ENCODE results near the gene BBOX1. TPM values are rescaled to one million over a fixed set of nuclear protein-coding genes. Genes with fewer than 3 reads are reported as not detected.

Gene BBOX1
- total RNA-seq, 2 experiments from 2014 or later, result not detected

DNA sequence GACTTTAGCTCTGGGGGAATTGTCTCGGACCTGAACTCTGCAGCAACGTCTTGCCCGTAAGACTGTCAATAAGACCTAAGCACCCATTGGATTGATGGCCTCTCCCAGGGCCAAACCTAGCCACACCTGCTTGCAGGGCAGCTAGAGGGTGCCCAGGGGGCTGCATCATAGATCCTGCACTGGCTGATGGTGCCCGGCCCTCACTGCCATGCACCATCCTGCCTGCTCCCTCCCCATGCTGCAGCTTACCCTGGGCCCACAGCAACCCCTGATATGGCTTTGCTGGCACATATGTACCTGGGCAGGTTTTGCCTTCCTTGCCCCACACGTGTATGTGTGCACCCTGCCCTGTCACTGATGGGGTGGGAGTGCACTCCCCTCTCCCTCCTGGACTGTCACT, 8.9 kb upstream of the BBOX1 start:
- POLR2A ChIA-PET, result no interaction called here

DNA sequence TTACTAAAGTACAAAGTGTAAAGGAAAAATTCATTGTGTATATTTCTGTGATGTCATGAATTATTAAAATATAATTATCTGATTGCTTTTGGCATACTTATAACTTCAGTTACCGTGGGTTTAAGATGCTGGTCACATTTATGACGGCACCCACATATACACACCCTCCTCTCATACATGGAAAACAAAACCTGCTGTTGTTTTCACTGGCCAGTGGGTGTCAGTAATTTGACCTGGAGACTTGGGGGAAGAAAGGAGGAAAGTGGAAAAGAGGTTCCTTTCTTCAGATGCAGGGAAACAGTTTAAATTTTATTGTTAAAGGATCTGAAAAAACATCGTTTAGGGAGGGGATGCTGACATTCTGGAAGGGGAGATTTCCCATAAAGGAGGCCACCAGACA, 742 bp upstream of the BBOX1 start:
- H3K36me3 ChIP-seq (ENCODE audit: insufficient read depth, low read length), result no peaks in the 10 kb centered on the region
- peaks cover 0 to 6% of the 10 kb centered on the region in 2 experiments for H3K9me3 ChIP-seq (ENCODE audit: control insufficient read depth in 1 of 2, insufficient read depth in 1 of 2, low read length in 2 of 2)
- intact Hi-C loops (cut with DNase I, micrococcal nuclease), result no loop called here
- Mint-ChIP-seq H3K27ac (no peak overlapping the region), H3K4me1 (ENCODE audit: low read depth) (no peaks in the 10 kb centered on the region), H3K9me3 (peaks cover 18% of the 10 kb centered on the region), H3K36me3 (ENCODE audit: low read depth) (no peaks in the 10 kb centered on the region), H3K27me3 (no peaks in the 10 kb centered on the region), H3K4me3 (no peak overlapping the region)
- ChIA-PET POLR2A (no interaction called here), CTCF (no interaction called here)
- no peaks in the 10 kb centered on the region for H3K4me1 ChIP-seq (ENCODE audit: insufficient read depth, low read length)
- ATAC-seq (ENCODE audit: poor library complexity) (no peak), DNase-seq (no peak)
- no peaks in the 10 kb centered on the region for H3K27me3 ChIP-seq (ENCODE audit: control insufficient read depth in 1 of 2, insufficient read depth in 2 of 2, low read length in 2 of 2)
- H3K27ac ChIP-seq (ENCODE audit: low read depth in 1 of 2, low read length in 2 of 2), result no peak overlapping the region
- TF ChIP-seq, protein P1, sequence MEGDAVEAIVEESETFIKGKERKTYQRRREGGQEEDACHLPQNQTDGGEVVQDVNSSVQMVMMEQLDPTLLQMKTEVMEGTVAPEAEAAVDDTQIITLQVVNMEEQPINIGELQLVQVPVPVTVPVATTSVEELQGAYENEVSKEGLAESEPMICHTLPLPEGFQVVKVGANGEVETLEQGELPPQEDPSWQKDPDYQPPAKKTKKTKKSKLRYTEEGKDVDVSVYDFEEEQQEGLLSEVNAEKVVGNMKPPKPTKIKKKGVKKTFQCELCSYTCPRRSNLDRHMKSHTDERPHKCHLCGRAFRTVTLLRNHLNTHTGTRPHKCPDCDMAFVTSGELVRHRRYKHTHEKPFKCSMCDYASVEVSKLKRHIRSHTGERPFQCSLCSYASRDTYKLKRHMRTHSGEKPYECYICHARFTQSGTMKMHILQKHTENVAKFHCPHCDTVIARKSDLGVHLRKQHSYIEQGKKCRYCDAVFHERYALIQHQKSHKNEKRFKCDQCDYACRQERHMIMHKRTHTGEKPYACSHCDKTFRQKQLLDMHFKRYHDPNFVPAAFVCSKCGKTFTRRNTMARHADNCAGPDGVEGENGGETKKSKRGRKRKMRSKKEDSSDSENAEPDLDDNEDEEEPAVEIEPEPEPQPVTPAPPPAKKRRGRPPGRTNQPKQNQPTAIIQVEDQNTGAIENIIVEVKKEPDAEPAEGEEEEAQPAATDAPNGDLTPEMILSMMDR (IDR thresholded peaks at IDR 0.05), result no peak
- no peak overlapping the region for H3K4me3 ChIP-seq (ENCODE audit: low read length)

More for the DNA sequence above, 8.9 kb upstream of the BBOX1 start:
- H3K4me1 Mint-ChIP-seq (ENCODE audit: low read depth), result no peaks in the 10 kb centered on the region
- no peaks in the 10 kb centered on the region for H3K36me3 Mint-ChIP-seq (ENCODE audit: low read depth)
- H3K27me3 Mint-ChIP-seq, result no peaks in the 10 kb centered on the region
- no peak for ATAC-seq (ENCODE audit: poor library complexity)
- CTCF ChIA-PET, result no interaction called here
- intact Hi-C loops (cut with DNase I, micrococcal nuclease), result no loop called here
- Histone ChIP-seq H3K27me3 (ENCODE audit: control insufficient read depth in 1 of 2, insufficient read depth in 2 of 2, low read length in 2 of 2) (no peaks in the 10 kb centered on the region), H3K36me3 (ENCODE audit: insufficient read depth, low read length) (no peaks in the 10 kb centered on the region), H3K9me3 (ENCODE audit: control insufficient read depth in 1 of 2, insufficient read depth in 1 of 2, low read length in 2 of 2) (peaks cover 0 to 13% of the 10 kb centered on the region in 2 experiments), H3K4me1 (ENCODE audit: insufficient read depth, low read length) (no peaks in the 10 kb centered on the region), H3K27ac (ENCODE audit: low read depth in 1 of 2, low read length in 2 of 2) (no peak overlapping the region), H3K4me3 (ENCODE audit: low read length) (no peak overlapping the region)
- TF ChIP-seq, protein P1 (IDR thresholded peaks at IDR 0.05), result no peak
- DNase-seq, result no peak
- H3K4me3 Mint-ChIP-seq, result no peak overlapping the region
- peaks cover 25% of the 10 kb centered on the region for H3K9me3 Mint-ChIP-seq
- H3K27ac Mint-ChIP-seq, result no peak overlapping the region

DNA sequence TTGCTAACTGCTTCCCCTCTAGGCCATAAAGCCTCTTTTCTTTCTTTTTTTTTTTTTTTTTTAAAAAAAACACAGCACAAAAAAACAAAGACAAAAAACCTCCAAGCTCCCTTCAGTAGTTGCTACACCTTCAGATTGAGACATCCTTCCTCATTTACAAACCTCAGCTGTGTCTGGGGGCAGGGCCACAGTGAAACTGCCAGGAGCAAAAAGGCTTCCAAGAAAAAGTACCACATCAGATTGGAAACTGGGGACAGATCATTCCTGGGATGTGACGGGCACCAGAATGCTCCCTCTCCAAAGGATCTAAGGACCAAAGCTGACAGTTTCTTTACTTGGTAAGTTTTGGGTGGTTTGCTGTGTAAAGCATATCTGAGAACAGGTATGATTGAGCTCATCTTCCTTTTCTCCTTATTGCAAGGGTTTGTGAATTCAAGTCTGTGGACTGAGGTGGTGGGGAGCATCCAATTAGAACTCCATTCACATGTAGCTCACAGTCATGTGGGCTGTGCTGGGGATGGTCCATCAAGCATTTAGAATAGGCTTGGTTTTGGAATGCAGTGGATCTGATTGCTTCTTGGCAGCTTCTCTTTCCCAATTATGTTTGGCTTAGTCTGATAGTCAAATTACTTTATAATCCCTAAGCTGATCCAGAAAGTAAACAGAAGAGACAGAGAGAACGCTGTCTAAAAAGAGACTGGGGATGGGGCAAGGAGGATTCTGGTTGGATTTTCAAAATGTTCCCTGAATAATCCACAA, 705 bp downstream of the BBOX1 start:
- Histone ChIP-seq H3K27me3 (ENCODE audit: control insufficient read depth in 1 of 2, insufficient read depth in 2 of 2, low read length in 2 of 2) (no peaks in the 10 kb centered on the region), H3K27ac (ENCODE audit: low read depth in 1 of 2, low read length in 2 of 2) (no peak overlapping the region), H3K9me3 (ENCODE audit: control insufficient read depth in 1 of 2, insufficient read depth in 1 of 2, low read length in 2 of 2) (peaks cover 0 to 6% of the 10 kb centered on the region in 2 experiments), H3K4me1 (ENCODE audit: insufficient read depth, low read length) (no peaks in the 10 kb centered on the region), H3K36me3 (ENCODE audit: insufficient read depth, low read length) (no peaks in the 10 kb centered on the region), H3K4me3 (ENCODE audit: low read length) (no peak overlapping the region)
- H3K4me3 Mint-ChIP-seq, result no peak overlapping the region
- intact Hi-C loops (cut with DNase I, micrococcal nuclease), result no loop called here
- TF ChIP-seq, protein P1 (IDR thresholded peaks at IDR 0.05), result no peak
- POLR2A ChIA-PET, result no interaction called here
- no peak for DNase-seq
- ATAC-seq (ENCODE audit: poor library complexity), result no peak
- H3K27me3 Mint-ChIP-seq, result no peaks in the 10 kb centered on the region
- H3K27ac Mint-ChIP-seq, result no peak overlapping the region
- H3K9me3 Mint-ChIP-seq, result peaks cover 12% of the 10 kb centered on the region
- CTCF ChIA-PET, result no interaction called here
- H3K4me1 Mint-ChIP-seq (ENCODE audit: low read depth), result no peaks in the 10 kb centered on the region
- no peaks in the 10 kb centered on the region for H3K36me3 Mint-ChIP-seq (ENCODE audit: low read depth)
